ENCODE data around the gene GALNT17.

DNA sequence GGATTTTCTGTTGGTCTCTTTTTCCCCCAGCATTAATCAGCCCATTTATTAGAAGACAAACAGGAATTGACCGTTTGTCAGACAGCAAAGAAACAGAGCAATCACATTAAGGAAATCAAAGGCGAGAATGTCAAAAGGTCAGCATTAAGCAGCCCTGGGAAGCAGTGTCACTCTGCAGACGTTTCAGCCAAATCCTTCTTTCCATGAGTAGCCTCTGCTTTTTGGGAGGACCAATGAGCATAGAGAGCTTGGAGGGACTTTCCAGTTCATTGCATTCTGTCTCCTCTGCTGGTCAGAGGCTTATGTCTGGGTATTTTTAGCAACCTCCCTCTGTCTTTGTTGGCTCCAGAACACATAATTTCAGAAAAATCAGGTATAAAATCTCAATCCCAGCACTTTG, 481.4 kb downstream of the GALNT17 start:
- TF ChIP-seq SIN3A (IDR thresholded peaks at IDR 0.05; ENCODE audit: borderline replicate concordance, insufficient read depth, low read length) (no peak), TAF1 (IDR thresholded peaks at IDR 0.05; ENCODE audit: borderline replicate concordance, insufficient read depth, low read length) (no peak), FOXP2 (optimal IDR thresholded peaks at IDR 0.05; ENCODE audit: borderline replicate concordance, extremely low read depth, extremely low read length, insufficient read depth) (no peak), POLR2AphosphoS5 (IDR thresholded peaks at IDR 0.05; ENCODE audit: low read depth, low read length) (no peak)
- TF ChIP-seq, protein P1, sequence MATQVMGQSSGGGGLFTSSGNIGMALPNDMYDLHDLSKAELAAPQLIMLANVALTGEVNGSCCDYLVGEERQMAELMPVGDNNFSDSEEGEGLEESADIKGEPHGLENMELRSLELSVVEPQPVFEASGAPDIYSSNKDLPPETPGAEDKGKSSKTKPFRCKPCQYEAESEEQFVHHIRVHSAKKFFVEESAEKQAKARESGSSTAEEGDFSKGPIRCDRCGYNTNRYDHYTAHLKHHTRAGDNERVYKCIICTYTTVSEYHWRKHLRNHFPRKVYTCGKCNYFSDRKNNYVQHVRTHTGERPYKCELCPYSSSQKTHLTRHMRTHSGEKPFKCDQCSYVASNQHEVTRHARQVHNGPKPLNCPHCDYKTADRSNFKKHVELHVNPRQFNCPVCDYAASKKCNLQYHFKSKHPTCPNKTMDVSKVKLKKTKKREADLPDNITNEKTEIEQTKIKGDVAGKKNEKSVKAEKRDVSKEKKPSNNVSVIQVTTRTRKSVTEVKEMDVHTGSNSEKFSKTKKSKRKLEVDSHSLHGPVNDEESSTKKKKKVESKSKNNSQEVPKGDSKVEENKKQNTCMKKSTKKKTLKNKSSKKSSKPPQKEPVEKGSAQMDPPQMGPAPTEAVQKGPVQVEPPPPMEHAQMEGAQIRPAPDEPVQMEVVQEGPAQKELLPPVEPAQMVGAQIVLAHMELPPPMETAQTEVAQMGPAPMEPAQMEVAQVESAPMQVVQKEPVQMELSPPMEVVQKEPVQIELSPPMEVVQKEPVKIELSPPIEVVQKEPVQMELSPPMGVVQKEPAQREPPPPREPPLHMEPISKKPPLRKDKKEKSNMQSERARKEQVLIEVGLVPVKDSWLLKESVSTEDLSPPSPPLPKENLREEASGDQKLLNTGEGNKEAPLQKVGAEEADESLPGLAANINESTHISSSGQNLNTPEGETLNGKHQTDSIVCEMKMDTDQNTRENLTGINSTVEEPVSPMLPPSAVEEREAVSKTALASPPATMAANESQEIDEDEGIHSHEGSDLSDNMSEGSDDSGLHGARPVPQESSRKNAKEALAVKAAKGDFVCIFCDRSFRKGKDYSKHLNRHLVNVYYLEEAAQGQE (IDR thresholded peaks at IDR 0.05; ENCODE audit: insufficient read depth in 1 of 2, low read depth in 2 of 2, low read length in 2 of 2) = no peak
